Iris pigment epithelial cell (primary cell): Measurements from ENCODE around the gene SOX9.

Experiments
- DNase-seq: peaks from one replicate; pipeline ENCODE4 v3.0.0-alpha.2; 2011; ENCODE audit warnings: low read depth

SOX9 gene

GRCh38 chr17:72162569-72162968 is 41.7 kb downstream of the SOX9 start:
- no peak for DNase-seq

GRCh38 chr17:72163474-72163873 is 42.7 kb downstream of the SOX9 start:
- DNase-seq = no peak

- DNase-seq = no peak
Measured at GRCh38 chr17:72164158-72164739, 43.4 kb downstream of the SOX9 start.

GRCh38 chr17:72165192-72165866 is 44.5 kb downstream of the SOX9 start:
- DNase-seq = no peak

GRCh38 chr17:72165867-72166439 is 45.1 kb downstream of the SOX9 start:
- no peak for DNase-seq

GRCh38 chr17:72167593-72167992 is 46.8 kb downstream of the SOX9 start:
- DNase-seq = no peak

GRCh38 chr17:72169823-72170222 is 49.0 kb downstream of the SOX9 start:
- DNase-seq = no peak

GRCh38 chr17:72171703-72172667 is 51.2 kb downstream of the SOX9 start:
- no peak for DNase-seq

GRCh38 chr17:72173499-72174116 is 52.8 kb downstream of the SOX9 start:
- no peak for DNase-seq

GRCh38 chr17:72175263-72175662 is 54.4 kb downstream of the SOX9 start:
- DNase-seq = no peak
